T-helper 2 cell (primary cell): Measurements from ENCODE around the gene OMG.
"Not testable (repeated sequence)": the region's sequence is repeated elsewhere in the genome, so short reads cannot be mapped to it uniquely, and the experiment has no call there.

Experiments
- DNase-seq, 5 experiments: peaks; one replicate each; pipeline versions ENCODE4 v3.0.0 to v3.0.0-alpha.2; 2012 to 2022

Gene OMG

DNA sequence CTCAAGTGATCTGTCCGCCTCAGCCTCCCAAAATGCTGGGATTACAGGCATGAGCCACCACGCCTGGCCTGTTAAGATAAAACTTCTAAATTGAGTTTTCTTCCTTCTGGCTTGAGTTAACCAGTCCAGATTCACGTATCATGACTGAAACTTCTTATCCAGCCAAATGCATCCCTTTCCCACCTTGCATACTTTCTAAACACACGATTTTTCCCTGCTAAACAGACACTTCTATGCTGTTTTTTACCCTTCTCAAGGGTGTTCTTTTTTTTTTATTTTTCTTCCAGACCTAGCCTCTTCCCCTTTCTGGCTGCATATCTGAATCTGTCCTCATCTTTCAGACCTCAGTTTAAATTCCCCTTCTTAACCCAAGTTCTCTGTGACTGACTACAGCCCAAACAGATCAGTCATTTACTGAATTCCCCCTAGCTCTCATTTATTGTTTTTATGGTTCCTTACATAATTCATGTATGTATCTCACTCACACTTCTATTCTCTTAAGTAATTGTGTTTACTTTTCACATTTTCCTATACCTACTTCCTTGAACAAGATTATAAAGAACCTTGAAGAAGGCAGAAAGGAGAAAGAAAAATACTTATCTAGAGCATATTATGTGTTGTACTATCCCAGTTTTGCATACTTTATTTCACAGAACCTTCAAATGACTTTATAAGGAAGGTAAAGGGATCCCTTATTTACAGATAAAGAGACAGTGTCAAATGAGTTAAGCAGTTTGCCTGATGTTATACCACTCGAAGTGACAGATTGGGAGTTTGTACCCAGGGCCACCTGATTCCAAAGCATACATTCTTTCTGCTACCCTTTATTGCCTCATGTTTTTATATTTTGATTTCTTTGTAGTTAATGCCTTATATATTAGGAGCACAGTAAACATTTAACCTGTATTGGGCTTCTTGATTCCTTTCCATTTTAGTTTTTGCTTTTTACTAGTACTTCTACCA is 11.6 kb upstream of the OMG start:
- peak in 1 of 5 experiments; percentile 36 for DNase-seq

DNA sequence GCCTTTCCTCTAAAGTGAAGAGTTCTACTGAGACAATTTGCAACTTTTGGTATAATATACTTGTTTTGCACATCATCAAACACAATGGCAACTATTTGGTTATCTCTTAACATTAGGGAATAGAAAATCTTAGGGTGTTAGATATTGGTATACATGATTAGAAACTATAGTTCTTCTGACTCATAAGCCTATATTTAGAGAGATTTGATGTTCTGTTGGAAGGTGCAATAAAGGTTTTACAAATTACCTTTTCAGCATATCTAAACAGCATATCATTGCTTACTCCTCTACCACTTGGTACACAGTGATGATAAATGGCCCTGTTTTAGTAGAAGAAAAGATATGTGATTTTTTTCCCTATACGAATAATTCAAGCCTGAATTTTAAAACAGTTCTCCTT is 10.6 kb upstream of the OMG start:
- DNase-seq, result no peak

DNA sequence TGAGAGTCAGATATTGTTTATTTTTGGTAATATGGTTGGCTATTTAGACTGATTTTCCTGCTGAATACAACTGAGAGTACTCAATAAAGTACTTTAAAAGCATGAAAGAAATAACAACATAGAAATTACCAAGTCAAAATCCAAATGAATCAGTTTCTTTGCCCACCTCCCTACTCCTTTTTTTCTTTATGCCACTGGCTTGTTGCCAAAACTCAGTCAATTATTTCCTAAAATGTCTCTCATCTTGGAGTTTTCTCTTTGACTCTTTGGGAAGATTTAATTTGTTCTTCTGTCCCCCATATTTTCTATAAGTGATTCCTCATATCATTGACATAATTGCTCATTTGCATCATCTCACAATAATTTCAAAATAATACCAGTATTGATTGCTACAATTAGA is 2.6 kb upstream of the OMG start:
- DNase-seq, result no peak

DNA sequence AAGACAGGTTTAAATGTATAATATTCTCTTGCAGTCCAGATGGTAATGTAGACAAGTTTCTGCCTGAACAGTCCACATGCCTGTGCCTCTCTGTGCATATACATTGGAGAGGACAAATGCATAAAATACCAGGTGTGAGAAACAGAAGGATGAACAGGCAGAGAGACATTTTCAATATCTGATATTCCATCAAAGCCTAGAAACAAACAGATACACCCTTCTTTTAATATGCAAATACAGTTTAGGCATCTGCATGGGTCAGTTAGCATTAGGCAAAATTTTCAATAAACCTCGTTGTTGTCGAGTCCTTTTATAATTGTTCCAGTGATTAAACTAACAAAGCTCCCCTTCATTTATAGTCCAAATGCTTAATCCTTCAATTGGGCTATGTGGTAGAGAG is 897 bp downstream of the OMG start:
- no peak for DNase-seq

DNA sequence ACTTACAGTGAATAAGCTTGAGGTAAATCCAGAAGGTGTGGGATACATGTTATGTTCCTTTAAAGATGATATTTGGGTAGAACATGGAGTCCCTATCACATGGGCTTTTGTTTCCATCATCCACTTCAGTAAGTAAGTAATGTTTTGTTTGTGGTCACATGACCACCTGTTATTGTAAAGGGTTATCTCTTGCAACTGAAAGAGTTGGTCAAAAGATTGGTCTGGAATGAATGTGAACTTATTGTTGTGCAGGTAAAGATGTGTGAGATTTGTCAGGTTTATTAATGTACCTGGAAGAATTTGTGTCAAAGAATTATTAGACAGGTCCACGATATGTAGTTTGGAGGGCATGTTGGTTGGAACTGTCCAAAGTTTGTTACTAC is 1.6 kb downstream of the OMG start:
- DNase-seq, result no peak

DNA sequence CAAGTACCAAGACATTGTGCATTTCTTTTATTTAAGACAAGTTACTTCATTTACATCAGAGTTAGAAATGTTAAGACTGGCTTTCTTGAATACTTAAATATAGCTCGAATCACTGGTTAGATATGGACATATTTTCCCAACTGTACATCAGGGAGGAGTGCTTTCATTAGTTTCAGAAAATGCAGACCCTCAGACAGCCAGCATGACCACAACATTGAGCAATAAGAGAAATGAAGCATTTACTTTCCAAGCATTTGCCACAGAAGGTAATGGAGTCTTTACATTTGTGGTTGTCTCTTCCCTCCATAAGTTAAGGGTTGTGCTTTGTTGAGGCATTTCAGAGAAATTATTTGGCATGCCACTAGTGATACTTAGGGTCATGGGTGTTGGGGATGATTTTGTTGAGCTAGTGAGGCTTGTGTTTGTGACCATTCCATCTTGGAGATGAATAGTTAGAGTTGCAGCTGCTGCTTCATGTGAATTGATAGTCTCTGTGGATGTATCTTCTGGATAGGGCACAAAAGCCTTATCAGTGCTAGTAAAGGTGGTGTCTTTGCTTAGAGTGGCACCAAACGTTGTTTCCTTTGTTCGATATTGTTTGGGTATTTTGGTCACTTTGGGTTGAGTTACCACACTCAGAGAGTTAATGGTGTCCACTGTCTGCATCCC is 2.1 kb downstream of the OMG start:
- no peak for DNase-seq

DNA sequence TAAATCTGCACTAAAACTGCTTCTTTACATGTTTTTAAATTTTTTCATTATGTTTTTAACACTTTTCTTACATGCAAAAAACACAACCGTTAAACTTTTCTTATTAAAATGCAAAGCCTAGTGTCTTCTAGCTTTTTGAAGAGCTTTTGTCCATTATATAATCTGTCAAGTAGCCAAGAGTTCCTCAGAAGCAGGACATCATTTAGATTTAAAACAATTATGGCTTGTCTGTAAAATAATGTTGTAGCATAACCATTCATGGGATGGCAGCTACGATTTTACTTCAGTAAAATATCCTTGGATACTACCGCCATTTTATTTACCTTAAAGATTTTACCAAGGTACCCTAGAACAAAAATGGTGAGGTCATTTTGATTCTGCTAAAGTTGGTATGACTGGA is 2.8 kb downstream of the OMG start:
- no peak for DNase-seq

DNA sequence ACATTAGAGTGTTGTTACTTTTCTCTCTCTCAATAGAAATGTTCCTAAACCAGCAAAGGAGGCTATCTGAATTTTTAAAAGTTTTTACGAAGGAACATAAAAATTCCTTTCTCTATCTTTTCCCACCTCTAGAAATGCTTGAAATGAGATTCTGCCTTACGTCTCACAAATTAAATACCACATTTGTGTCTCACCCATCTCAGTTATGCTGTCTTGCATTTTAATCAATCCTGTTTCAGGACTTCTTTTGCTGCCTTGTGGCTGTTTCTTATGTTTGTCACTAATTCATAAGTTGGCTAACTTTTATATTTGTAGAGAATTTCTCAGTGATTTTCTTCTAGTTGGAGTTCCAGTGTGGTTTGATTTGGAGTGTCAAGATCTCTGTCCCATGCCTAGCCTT is 3.5 kb downstream of the OMG start:
- no peak for DNase-seq

DNA sequence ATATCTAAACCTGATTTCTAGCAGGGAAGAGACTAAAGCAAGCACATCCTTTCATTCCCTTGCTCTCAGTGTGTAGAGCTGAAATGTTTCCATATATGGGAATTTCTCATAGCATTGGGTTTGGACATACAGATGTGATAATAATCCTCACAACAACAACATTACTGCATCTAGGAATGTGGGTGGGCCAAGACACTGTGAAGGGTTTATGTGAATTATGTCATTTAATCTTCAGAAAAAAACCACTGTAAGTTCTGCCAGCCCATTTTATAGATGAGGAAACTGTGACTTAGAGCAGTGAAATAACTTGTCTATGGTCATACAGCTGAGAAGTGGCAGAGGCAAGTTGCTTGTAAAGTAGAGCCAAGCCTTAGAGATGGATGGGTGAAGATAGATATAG is 5.2 kb downstream of the OMG start:
- no peak for DNase-seq

DNA sequence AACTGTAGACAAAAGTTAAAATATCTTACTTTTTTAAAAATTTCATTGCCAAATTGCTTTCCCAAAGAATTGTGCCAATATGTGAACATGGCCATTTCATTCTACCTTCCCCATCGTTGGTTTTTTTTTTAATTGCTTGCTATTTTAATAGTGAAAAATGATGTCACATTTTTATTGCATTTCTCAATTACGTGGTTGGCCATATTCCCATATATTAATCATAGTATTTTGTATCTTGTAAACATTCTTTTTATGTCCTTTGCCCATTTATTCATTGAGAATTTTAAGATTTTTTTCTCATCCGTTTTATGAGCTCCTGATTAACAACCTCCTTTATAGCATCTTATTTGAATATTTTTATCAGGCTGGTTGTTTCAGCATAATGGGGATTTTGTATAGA is 7.2 kb downstream of the OMG start:
- DNase-seq, result no peak

DNA sequence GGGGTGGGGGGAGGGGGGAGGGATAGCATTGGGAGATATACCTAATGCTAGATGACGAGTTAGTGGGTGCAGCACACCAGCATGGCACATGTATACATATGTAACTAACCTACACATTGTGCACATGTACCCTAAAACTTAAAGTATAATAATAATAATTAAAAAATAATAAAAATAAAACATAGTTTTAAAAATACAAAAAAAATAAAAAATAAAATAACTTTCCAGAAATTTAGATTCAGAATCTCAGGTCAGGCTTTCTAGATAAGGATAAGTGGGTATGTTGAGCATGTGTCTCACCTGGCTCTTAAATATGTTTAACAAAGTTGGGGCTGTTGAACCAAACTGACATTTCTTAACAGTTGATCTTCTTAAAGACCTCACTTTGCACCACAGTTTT is 9.1 kb downstream of the OMG start:
- DNase-seq, result not testable (repeated sequence)

DNA sequence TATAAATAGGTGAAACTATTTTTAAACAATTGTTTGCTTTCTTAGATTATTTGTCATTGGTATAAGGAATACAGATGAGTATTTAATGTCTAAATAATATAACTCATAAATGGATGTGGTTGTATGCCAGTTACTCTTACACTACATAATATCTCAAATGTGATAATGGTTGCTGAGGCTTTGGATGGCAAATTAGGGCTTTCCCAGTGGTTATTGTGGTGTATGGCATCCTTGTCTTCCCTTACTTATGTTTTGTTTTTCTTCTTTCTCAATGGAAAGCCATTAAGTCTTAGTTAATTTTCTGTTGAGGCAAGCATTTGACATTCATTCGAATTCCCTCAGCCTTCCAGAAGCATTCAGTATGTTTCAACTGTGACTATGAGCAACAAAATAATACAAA is 10.5 kb downstream of the OMG start:
- DNase-seq, result no peak

DNA sequence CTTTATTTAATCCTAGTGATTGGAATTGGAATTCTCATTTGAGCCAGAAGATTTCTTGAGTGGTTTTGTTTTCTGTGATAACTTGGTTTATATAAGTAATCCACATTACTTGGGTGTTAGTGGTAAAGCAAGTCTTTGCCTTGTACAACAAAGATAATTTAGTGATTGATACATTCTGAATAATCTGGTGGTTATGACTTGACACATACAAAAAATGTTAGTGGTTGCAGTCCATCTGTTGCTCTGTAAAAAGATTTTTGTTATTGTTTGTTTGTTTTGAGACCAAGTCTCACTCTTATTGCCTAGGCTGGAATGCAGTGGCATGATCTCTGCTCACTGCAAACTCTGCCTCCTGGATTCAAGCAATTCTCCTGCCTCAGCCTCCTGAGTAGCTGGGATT is 13.2 kb downstream of the OMG start:
- DNase-seq, result no peak

DNA sequence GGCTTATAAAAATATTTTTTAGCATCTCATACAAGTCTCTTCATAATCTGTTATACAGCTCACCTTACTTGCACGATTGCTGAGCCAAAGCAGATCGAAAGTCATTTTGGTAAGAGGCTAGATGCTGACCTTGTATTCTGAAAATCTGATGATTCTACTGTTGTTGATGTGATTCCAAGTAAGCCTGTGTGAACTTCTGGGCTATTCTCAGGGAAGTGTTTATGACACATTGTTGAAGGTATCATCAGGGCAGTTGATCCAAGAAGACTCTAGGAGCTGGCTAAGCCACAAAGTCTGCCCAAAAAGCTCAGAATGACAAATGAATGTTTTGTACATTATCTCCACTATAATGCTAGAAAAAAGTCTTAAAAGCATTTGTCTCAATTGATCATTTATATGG is 16.0 kb downstream of the OMG start:
- DNase-seq, result no peak

DNA sequence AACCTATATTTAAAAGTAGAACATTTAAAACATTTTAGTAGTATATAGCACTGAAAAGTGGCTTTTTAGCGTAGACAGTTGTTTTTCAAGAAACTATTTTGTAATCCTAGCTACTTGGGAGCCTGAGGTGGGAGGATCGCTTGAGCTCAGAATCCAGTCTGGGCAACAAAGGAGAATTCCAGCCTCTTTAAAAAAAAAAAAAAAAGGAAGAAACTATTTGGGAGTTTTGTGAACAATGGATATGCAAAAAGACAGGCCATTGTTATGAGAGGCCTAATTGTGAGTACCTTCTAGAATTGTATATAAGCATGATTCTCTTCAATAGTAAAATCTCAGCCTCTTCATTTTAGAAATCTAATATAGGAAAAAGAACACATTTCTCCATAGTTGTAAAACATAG is 17.6 kb downstream of the OMG start:
- no peak for DNase-seq

DNA sequence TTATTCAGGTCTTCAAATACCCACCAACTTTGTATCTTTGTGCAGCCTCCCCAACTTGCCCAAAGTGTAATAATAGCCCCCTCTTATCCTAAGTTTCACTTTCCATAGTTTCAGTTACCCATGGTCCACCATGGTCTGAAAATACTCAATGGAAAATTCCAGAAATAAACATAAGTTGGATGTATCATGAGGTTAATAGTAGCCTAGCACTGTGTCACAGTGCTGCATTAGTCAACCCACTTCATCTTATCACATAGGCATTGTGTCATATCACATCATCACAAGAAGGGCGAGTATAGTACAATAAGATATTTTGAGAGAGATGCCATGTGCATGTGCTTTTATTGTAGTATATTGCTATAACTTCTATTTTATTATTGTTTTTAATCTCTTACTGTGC is 21.9 kb downstream of the OMG start:
- no peak for DNase-seq

DNA sequence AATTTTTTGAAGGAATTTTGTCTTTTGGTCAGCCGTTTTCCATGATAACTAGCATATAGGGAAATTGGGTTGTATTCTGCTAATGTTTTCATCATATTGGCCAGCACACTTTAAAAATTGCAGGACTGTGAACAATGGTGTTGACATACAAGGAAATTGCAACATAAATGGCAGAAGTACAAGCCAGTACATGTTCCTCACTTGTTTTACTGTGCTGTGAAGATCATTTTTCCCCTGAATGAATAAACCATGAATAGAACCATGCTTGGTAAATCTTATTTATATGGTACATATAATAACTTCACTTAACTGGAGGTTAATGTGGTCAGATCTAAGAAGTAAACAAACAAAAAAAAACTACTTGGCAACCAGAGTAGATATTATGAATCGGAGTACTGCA is 22.8 kb downstream of the OMG start:
- DNase-seq, result no peak

DNA sequence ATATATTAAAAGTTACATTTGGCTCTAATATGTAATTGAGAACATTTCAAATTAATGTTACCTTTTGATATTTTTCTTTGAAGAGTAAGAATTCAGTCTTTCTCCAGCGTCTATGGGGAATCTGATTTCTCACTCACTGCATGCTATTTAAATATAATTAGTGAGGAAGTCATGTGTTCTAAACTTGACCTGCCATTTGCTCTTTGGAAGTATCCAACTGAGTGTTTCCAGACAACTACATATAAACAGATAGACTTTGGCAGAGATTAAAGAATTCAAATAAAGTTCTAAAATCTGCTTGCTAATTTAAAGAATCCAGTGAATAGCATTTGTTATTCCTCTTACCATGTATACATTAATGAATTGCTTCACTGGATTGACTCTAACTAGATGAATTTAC is 23.5 kb downstream of the OMG start:
- no peak for DNase-seq

DNA sequence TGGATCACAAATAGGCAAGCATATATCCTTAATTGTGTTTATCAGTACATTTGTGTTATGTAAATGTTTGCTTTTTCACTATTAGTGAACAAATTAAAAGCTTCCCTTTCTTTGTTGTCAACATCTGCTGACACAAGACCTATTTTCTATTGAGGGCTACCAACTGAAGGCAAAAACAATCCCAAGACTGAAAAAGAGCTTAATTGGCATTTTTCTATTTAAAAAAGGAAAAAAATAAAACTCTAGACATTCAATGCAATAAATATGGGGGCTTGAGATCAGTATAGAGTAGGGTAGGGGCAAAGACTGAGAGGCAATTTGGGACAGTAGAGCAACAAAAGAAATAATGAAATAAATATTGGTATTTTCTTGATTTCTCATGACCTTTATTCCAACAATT is 24.2 kb downstream of the OMG start:
- no peak for DNase-seq

DNA sequence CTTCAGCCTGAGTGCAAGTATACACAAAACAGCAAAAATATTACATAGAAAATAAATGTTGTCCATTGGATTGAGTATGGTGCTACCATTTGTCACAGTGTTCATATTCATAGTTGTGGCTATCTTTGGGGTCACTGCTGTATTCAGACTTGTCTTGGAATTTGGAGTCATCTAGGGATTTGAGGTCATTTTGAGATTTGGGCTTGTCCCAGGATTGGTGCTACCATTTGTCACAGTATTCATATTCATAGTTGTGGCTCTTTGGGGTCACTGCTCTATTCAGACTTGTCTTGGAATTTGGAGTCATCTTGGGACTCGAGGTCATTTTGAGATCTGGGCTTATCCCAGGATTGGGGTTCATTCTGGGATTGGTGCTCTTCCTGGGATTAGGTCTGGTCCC is 24.8 kb downstream of the OMG start:
- DNase-seq, result no peak

DNA sequence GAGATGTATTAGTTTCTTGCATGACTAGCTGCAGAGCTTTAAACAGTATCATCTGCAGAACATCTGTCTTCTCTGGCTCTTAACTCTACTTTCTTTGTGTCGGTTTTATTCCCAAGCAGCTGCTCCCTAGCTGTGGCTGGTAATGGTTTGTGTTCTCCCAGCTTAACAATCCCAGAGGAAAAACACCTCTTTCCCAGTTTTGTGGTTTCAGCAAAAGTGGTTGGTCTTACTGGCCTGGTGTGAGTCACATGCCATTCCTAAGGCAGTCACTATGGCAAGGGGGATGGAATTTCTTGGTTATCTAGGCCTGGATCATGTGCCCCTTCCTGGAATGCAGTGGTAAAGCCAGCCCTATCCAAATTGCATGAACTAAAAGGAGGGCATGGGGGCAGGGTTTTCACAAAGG is 27.5 kb downstream of the OMG start:
- no peak for DNase-seq

DNA sequence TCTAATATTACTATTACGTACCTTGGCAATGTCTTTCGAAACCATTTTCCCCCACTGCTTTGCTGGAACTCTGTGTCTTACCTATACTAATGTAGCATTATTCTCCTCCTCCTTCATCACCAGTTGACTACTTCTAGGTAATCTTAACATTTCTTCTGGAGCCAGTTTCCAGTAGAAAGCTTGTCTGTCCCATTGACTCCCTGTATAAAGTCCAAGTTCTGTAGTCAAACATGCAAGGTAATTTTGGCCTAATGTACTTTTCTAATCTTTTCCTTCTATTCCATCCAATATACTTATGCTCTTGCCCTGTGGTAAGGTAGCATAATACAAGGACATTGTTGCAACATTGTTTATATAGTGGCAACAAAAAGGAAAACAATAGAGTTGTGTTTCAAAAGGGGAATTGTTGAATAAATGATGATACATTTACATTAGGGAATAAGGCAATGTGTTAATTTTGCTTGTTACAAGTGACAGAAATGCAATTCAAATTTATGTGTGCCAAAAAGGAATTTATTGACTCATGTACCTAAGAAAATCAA is 27.9 kb downstream of the OMG start:
- no peak for DNase-seq

DNA sequence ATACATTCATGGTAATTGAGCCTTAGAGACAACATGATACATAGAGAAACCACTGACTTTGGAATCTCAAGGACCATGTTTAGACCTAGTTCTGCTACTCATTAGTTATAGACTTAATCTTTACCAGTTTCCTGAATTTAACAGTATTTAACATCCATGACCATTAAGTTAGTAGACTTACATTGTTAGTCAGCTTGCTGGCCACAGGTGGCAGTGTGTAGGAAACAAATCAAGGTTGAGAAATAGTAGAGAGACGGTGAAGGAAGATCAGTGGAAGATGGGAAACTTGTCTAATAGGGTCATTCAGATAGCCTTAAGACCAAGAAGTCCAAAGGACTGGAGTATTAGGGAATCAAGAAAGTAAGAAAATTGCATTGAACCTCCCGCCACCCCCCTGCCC is 31.0 kb downstream of the OMG start:
- peak in 1 of 5 experiments; percentile 8 for DNase-seq

DNA sequence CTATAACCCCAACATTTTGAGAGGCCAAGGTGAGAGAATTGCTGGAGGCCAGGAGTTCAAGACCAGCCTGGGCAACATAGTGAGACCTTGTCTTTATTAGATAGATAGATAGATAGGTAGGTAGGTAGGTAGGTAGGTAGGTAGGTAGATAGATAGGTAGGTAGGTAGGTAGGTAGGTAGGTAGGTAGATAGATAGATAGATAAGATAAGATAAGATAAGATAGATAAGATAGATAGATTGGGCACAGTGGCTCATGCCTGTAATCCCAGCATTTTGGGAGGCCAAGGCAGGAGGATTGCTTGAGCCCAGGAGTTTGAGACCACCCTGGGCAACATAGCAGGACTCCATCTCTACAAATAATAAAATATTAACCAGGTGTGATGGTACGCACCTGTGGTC is 34.1 kb downstream of the OMG start:
- not testable (repeated sequence) for DNase-seq
